AG04449 (cell line): ENCODE data around the gene IFT43.

Source experiments
- CTCF ChIA-PET: fragments of 350-600 bp; formaldehyde crosslinking; extraction: SDS; loops from one replicate; lab custom pipeline; 2021; ENCODE audit warnings: antibody characterized with exemption; lab: Yijun Ruan, JAX
- POLR2A ChIA-PET: fragments of 400-600, 350-600 bp; formaldehyde crosslinking; extraction: SDS; loops from one replicate; lab custom pipeline; 2020; ENCODE audit warnings: antibody characterized with exemption, inconsistent platforms; lab: Yijun Ruan, JAX
- DNase-seq: peaks from one replicate; pipeline ENCODE4 v3.0.0-alpha.2; 2010; ENCODE audit warnings: low read depth, low spot score
- H3K4me3 ChIP-seq: 2 replicates; pipeline ENCODE4 v1.5.1; 2011; ENCODE audit warnings: low read depth, mild to moderate bottlenecking, control low read depth, low read length
- TF ChIP-seq, protein P1 (sequence below): IDR thresholded peaks from one replicate; pipeline ENCODE4 v1.5.1; 2011; ENCODE audit warnings: mild to moderate bottlenecking, moderate library complexity, low read length, control low read depth, inconsistent platforms; ENCODE audit not compliant: insufficient read depth; ENCODE audit errors: missing control alignments

IFT43 gene

DNA sequence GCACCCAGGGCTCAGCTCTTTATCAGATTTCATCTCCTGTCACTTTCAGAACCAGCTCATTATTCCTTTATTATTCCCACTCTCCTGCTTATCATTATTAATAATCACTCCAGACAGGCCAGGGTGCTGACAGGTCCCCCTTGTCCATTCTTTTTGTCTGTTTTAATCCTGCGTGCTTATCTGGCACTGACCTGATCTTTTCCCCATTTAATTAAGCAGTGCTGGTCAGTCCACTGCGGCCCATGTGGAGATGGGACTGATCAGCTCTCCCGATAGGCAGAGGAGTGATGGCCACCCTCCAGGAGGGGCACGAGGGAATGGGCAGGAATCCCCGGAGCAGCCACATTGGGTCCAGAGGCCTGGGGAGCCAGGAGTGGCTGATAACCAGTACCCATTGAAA, 110.7 kb downstream of the IFT43 start:
- no peak for DNase-seq
- POLR2A ChIA-PET: no interaction called here

DNA sequence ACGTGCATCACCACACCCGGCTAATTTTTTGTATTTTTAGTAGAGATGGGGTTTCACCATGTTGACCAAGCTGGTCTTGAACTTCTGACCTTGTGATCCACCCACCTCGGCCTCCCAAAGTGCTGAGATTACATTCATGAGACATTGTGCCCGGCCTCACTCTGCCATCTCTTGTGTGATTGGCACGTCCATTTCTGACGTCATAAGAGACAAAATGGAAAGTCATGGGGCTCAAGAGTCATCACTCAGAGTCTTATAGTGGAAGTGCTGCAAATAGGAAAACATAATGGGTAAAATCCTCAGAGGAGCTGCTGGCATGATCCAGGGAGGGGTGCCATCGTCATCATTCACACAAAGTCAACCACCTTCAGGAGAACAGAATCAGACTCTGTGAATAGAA, 112.0 kb downstream of the IFT43 start:
- CTCF ChIA-PET: no interaction called here
- no peak for DNase-seq
- TF ChIP-seq, protein P1, sequence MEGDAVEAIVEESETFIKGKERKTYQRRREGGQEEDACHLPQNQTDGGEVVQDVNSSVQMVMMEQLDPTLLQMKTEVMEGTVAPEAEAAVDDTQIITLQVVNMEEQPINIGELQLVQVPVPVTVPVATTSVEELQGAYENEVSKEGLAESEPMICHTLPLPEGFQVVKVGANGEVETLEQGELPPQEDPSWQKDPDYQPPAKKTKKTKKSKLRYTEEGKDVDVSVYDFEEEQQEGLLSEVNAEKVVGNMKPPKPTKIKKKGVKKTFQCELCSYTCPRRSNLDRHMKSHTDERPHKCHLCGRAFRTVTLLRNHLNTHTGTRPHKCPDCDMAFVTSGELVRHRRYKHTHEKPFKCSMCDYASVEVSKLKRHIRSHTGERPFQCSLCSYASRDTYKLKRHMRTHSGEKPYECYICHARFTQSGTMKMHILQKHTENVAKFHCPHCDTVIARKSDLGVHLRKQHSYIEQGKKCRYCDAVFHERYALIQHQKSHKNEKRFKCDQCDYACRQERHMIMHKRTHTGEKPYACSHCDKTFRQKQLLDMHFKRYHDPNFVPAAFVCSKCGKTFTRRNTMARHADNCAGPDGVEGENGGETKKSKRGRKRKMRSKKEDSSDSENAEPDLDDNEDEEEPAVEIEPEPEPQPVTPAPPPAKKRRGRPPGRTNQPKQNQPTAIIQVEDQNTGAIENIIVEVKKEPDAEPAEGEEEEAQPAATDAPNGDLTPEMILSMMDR: no peak
- POLR2A ChIA-PET: no interaction called here
- no peak overlapping the region for H3K4me3 ChIP-seq

More for the DNA sequence above, 110.7 kb downstream of the IFT43 start:
- CTCF ChIA-PET: interaction anchor here (1.0 kb wide), 1 partner anchor 257 kb away, joined by 3 read pairs; no protein-coding TSS in a partner anchor
- H3K4me3 ChIP-seq: no peak overlapping the region
- TF ChIP-seq, protein P1: no peak

DNA sequence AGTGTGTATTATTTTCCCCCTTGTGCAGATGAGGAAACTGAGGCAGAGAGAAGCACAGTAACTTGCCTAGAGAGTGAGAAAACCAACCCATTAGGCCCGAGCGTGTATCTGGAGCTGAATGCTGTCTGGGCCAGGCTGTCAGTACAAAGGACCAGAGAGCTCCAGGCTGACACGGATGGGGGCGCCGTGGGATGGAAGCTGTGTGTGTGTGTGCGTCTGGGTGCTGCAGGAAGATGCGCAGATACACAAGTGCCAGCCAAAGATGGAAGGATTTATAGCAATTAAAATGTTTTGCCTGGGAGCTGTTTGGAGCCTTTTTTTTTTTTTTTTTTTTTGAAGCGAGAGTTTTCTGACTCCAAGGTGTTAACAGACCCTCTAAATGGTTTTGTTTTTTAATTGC, 112.5 kb downstream of the IFT43 start:
- H3K4me3 ChIP-seq: no peak overlapping the region
- TF ChIP-seq, protein P1: no peak
- no peak for DNase-seq
- ChIA-PET POLR2A (no interaction called here), CTCF (no interaction called here)

DNA sequence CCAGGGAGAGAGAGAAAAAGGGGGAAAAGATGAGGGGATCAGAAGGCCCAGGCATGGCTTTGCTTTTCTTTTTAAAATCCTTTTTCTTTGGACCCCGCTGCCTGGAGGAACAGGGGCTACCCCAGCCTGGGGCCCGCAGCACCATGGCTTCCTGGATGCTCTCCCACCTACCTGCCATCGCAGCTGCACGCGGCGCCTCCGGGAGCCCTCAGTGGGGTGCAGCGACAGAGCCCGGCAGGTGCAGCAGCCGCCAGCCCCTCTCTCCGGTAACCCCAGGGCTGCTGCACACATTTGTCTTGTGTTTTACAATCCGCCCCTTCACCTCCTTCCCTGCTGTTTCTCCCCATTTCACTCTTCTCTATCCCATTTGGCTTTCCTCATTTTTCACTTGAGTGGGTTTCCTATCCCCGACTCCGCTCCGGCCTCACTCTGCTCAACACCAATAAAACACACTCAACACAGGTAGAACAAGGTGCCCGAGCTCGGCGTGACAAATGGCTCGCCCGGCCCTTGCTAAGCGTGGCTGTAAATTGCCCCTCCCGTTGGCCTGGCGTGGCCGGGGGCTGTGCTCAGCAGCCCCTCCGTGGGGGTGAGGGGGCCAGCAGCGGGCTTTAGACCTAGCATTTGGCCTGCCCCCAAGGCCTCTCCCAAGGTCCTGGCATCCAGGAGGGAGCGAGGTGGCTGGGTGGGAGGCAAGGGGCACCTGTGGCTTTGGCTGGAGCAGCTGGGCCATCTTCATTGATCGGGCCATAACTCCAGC, 113.5 kb downstream of the IFT43 start:
- no peak for DNase-seq
- POLR2A ChIA-PET: no interaction called here
- H3K4me3 ChIP-seq: no peak overlapping the region
- CTCF ChIA-PET: no interaction called here
- TF ChIP-seq, protein P1: no peak

DNA sequence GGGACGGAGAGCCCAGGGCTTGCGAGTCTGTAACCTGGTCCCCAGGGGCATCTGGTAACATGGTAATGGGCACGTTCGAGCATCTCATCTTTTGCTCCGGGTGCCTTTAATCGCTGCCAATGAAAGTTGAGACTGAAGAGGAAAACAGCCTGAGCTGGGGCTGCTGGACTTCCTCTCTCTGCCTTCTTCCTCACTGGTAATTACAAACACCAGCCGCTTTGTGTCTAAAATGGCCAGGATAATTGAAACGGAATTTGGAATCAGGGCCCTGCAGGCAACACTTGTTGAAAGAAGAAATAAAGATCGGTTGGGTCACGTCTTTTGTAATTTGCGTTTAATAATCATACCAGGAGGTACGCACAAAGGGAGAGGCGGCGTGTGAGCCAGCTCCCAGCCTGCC, 114.7 kb downstream of the IFT43 start:
- ChIA-PET CTCF (no interaction called here), POLR2A (no interaction called here)
- DNase-seq: no peak
- no peak overlapping the region for H3K4me3 ChIP-seq
- TF ChIP-seq, protein P1: no peak

DNA sequence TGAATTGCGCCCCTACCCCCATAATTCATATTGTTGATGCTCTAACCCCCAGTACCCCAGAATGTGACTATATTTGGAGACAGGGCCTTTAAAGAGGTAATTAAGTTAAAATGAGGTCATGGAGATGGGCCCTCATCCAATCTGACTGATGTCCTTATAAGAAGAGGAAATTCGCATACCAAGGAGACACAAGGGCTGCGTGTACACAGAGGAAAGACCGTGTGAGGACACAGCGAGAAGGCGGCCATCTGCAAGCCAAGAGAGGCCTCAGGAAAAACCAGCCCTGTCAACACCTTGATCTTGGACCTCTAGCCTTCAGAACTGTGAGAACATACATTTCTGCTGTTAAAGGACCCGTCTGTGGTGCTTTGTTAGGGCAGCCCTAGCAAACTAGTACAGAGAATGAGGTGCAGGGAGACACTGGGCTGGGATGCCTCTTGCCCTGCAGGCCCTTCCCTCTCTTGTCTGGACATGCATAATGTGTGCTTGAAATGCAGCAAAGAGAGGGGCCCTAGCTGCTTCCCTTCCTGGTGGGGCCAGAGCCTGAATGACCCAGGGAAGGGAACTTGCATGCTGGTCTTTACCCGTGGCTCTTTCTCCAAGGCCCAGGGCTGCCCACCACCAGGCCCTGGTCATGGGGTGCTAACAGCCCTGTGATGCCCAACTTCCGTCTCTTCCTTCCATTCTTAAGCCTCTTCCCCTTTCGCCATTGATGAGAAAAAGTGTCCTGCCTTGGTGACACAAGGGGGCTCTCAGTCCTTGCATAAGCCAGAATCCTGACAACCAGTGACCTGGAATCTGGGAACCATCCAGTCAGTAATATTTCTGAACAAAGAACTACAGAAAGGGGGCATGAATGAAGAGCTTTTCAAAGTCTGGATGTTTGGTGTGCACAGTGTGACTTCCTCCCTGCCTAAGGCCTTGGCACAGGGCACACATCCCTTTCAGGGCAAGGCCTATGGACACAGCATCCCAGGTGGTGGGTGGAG, 116.1 kb downstream of the IFT43 start:
- POLR2A ChIA-PET: no interaction called here
- DNase-seq: no peak
- H3K4me3 ChIP-seq: no peak overlapping the region
- CTCF ChIA-PET: interaction anchor here (1.1 kb wide), 1 partner anchor 251 kb away, joined by 3 read pairs; no protein-coding TSS in a partner anchor
- TF ChIP-seq, protein P1: no peak
